Measurements from ENCODE around the gene CNN2. TPM values are rescaled to one million over a fixed set of nuclear protein-coding genes. Genes with fewer than 3 reads are reported as not detected.

CNN2 gene
- total and polyA plus RNA-seq, 4 donors = 10.1 to 38.4 (median 26.8) TPM

- TF ChIP-seq REST (IDR thresholded peaks at IDR 0.05) (no peak), HNF4G (IDR thresholded peaks at IDR 0.05) (no peak), FOXA1 (IDR thresholded peaks at IDR 0.05) (no peak)
- TF ChIP-seq, protein P1, sequence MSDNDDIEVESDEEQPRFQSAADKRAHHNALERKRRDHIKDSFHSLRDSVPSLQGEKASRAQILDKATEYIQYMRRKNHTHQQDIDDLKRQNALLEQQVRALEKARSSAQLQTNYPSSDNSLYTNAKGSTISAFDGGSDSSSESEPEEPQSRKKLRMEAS (IDR thresholded peaks at IDR 0.05) = no peak
Measured at GRCh38 chr19:1009041-1009980, 17.1 kb upstream of the CNN2 start (continued).

DNA sequence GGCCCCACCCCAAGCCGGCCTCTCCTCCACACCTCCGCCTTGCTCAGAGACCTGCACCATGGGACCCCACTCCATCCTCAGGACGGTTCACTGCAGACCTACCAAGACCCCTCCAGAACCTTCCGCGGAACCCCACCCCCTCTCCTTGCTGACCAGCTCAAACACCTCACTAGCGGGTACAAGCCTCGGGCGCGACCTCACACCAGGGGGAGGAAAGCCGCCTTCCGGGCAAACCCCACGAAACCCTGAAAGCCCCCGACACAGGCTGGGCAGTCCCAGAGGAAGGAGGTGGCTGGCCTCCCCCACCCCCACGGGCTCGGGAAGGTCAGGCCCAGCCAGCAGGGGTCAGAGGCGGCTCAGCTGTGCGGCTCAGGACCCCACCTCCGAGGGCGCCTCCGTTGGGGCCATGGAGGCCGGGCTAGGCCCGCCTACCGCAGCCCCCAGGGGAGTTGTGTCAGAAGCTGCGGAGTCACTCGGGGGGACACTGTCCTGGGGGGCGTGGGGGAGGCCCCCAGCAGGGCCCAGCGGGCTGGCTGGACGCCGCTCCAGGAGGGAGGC is 16.3 kb upstream of the CNN2 start:
- H3K9me3 ChIP-seq (ENCODE audit: control insufficient read depth in 4 of 4, low read length in 3 of 4) = no peaks in the 10 kb centered on the region
- DNase-seq (ENCODE audit: low spot score) = no peak
- 94% methylated on average over 29 of the region's 29 CpGs for WGBS
- H3K9ac ChIP-seq (ENCODE audit: low read depth in 1 of 2, low read length in 2 of 2) = no peak overlapping the region
- no peak for TF ChIP-seq YY1 (IDR thresholded peaks at IDR 0.05)
- TF ChIP-seq GABPA (IDR thresholded peaks at IDR 0.05 in 1 of 2, conservative IDR thresholded peaks at IDR 0.05 in 1 of 2) = no peak
- TF ChIP-seq JUND (IDR thresholded peaks at IDR 0.05) = no peak
- no peak for TF ChIP-seq NR2F2 (IDR thresholded peaks at IDR 0.05)
- TF ChIP-seq TAF1 (conservative IDR thresholded peaks at IDR 0.05) = no peak
- no peak for TF ChIP-seq SP1 (IDR thresholded peaks at IDR 0.05)
- H3K27me3 ChIP-seq (ENCODE audit: control insufficient read depth in 4 of 4, insufficient read depth in 4 of 4, low read length in 3 of 4) = no peaks in the 10 kb centered on the region
- no peak overlapping the region for H3K4me3 ChIP-seq (ENCODE audit: low read depth in 1 of 3, low read length in 3 of 3)
- no peaks in the 10 kb centered on the region for H3K4me1 ChIP-seq (ENCODE audit: control insufficient read depth in 4 of 4, insufficient read depth in 4 of 4, low read length in 3 of 4)
- peaks cover 2 to 40% (median 16%) of the 10 kb centered on the region in 4 donors for H3K36me3 ChIP-seq (ENCODE audit: control insufficient read depth in 4 of 4, insufficient read depth in 3 of 4, low read depth in 1 of 4, low read length in 3 of 4)
- H3K27ac ChIP-seq (ENCODE audit: low read depth in 1 of 2, low read length in 2 of 2) = no peak overlapping the region

GRCh38 chr19:1010586-1011510 is 15.6 kb upstream of the CNN2 start:
- no peak for TF ChIP-seq SP1 (IDR thresholded peaks at IDR 0.05)
- no peak for TF ChIP-seq HNF4G (IDR thresholded peaks at IDR 0.05)
- 95% methylated on average over 56 of the region's 56 CpGs for WGBS
- H3K36me3 ChIP-seq (ENCODE audit: control insufficient read depth in 4 of 4, insufficient read depth in 3 of 4, low read depth in 1 of 4, low read length in 3 of 4) = peaks cover 2 to 40% (median 16%) of the 10 kb centered on the region in 4 donors
- no peak overlapping the region for H3K27ac ChIP-seq (ENCODE audit: low read depth in 1 of 2, low read length in 2 of 2)
- no peak overlapping the region for H3K9ac ChIP-seq (ENCODE audit: low read depth in 1 of 2, low read length in 2 of 2)
- H3K9me3 ChIP-seq (ENCODE audit: control insufficient read depth in 4 of 4, low read length in 3 of 4) = no peaks in the 10 kb centered on the region
- no peak overlapping the region for H3K4me3 ChIP-seq (ENCODE audit: low read depth in 1 of 3, low read length in 3 of 3)
- DNase-seq (ENCODE audit: low spot score) = no peak
- H3K27me3 ChIP-seq (ENCODE audit: control insufficient read depth in 4 of 4, insufficient read depth in 4 of 4, low read length in 3 of 4) = no peaks in the 10 kb centered on the region
- H3K4me1 ChIP-seq (ENCODE audit: control insufficient read depth in 4 of 4, insufficient read depth in 4 of 4, low read length in 3 of 4) = peaks cover 0 to 5% (median under 1%) of the 10 kb centered on the region in 4 donors

All from liver (tissue), 9 donors.